Measurements from ENCODE around the gene NELFE.
"Not testable (repeated sequence)": the region's sequence is repeated elsewhere in the genome, so short reads cannot be mapped to it uniquely, and the experiment has no call there.

Gene NELFE

DNA sequence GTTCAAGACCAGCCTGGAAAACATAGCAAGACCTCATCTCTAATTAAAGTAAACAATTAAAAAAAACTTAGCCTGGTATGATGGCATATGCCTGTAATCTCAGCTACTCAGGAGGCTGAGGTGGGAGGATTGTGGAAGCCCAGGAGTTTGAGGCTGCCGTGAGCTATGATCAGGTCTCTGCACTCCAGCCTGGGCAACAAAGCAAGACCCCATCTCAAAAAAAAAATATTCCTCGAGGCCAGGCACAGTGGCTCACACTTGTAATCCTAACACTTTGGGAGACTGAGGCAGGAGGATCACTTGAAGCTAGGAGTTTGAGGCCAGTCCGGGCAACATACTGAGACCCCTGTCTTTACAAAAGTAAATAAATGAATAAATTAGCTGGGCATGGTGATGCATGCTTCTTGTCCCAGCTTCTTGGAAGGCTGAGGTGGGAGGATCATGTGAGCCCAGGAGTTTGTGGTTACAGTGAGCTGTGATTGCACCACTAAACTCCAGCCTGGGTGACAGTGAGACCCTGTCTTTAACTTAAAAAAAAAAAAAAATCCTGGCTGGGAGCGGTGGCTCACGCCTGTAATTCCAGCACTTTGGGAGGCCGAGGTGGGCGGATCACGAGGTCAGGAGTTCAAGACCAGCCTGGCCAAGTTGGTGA is 40.6 kb downstream of the NELFE start:
- no peak for DNase-seq (ENCODE audit: low spot score)

DNA sequence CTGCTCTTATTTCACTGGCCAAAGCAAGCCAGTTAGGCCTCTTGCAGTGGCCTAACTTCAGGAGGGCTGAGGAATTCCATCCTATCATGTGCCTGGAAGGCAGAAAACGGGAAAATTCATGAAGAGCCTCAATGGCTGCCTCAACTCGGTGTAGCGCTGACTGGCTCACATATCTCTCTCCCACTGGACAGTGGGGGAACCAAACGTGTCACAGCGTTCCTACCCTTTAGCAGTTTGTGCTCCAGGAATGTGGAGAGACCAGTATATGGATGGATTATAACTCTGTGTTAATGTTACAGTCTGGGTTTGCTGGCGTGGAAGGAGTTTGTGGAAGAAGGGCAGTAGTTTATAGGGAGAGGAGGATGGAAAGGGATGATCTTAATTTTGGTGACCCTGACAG is 43.0 kb downstream of the NELFE start:
- DNase-seq (ENCODE audit: low spot score) = no peak

DNA sequence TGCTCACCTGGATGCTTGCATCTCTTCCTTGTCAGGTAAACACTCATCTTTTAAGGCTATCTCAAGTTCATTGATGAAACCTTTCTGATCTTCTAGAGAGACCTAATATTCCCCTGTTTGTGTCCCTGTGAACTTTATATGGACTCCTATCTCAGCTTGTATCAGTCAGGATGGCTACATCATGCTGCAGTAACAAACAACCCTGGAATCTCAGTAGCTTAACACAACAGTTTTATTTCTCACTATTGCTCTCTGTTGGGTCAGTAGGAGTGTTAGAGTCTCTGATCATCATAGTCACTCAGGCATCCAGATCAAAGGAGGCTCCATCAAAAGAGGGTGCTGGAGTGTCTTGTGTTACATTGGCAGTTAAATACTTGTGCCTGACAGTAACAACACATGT is 43.4 kb downstream of the NELFE start:
- no peak for DNase-seq (ENCODE audit: low spot score)

DNA sequence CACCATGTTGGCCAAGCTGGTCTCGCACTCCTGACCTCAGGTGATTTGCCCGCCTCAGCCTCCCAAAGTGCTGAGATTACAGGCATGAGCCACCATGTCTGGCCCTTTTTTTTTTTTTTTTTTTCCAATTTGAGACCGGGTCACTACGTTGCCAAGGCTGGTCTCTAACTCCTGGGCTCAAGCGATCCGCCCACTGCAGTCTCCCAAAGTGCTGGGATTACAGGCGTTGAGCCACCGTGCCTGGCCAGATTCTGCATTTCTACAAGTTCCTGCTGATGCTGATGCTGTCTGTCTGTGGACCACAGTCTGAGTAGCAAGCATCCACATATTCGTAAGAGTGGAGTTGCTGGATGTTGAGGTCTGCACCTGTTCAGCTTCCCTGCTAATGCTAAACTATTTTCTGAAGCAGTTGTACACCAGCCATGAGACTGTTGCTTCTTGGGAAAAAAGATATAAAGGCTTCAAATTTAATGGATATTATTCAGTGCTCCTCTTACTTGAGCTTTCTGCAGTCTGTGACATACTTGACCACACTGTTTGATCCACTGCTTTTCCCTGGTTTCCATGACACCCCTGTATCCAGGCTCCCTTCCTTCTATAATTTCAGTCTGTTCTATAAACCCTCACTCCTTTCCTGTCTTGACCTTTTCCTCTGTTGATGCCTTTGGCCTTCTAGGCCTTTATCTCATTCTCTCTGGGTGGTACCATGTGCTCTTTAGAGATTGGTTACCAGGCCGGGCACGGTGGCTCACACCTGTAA is 46.8 kb downstream of the NELFE start:
- no peak for DNase-seq (ENCODE audit: low spot score)

DNA sequence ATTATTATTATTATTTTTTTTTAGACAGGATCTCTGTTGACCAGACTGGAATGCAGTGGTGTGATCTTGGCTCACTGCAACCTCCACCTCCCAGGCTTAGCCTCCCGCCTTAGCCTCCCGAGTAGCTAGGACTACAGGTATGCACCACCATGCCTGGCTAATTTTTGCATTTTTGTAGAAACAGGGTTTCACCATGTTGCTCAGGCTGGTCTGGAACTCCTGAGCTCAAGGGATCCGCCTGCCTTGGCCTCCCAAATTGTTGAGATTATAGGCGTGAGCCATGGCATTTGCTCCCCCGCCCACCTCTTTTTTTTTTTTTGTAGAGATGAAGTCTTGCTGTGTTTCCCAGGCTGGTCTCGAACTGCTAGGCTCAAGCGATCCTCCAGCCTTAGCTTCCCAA is 49.5 kb downstream of the NELFE start:
- DNase-seq (ENCODE audit: low spot score) = not testable (repeated sequence)

DNA sequence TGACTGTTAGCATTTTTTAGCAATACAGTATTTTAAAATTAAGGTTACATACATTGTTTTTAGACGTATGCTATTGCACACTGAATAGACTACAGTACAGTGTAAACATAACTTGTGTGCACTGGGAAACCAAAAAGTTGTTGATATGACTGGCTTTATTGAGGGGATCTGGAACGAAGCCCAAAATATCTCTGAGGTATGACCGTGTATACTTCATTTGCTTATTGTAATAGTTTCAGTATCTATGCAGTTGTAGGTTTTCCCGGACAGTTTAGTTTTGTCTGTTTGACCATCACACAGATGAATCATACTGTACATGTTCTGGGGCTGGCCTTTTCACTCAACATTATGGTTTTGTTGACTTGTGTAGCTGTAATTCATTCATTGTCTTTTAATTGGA is 50.0 kb downstream of the NELFE start:
- DNase-seq (ENCODE audit: low spot score) = no peak

DNA sequence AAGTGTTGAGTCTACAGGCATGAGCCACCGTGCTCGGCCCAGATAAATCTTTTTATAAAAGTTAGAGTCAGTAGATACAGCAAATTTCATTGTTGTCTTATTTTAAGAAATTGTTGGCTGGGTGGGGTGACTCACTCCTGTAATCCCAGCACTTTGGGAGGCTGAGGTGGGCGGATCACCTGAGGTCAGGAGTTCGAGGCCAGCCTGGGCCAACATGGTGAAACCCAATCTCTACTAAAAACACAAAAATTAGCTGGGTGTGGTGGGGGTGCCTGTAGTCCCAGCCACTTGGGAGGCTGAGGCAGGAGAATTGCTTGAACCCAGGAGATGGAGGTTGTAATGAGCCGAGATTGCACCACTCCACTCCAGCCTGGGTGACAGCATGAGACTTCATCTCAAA is 50.5 kb downstream of the NELFE start:
- not testable (repeated sequence) for DNase-seq (ENCODE audit: low spot score)

DNA sequence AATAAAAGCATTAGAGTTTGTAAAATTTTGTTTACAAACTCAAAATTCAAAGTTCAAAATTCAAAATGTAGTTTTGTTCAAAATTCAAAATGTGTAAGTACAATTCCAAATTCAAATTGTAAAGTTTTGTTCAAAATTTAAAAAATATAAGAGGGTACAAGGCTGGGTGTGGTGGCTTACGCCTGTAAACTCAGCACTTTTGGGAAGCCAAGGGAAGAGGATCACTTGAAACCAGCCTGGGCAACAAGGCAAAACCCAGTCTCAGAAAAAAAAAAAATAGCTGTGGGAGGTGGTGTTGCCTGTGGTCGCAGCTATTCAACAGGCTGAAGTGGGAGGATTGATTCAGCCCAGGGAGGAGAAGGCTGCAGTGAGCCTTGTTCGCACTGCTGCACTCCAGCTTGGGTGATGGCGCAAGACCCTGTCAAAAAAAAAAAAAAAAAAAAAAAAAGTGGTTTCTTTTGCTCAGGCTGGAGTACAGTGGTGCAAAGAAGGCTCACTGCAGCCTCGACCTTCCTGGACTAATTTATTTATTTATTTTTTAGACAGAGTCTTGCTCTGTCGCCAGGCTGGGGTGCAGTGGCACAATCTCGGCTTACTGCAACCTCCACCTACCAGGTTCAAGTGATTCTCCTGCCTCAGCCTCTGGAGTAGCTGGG is 51.5 kb downstream of the NELFE start:
- DNase-seq (ENCODE audit: low spot score) = no peak

DNA sequence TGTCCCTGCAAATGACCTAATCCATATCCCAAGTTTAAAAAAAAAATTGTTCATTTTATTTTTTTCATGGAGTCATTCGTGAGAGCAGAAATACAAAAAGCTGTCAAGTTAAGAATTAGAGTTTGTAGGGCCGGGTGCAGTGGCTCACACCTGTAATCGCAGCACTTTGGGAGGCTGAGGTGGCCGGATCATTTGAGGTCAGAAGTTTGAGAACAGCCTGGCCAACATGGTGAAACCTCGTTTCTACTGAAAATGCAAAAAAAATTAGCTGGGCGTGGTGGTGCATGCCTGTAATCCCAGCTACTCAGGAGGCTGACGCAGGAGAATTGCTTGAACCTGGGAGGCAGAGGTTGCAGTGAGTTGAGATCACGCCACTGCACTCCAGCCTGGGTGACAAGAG is 52.0 kb downstream of the NELFE start:
- not testable (repeated sequence) for DNase-seq (ENCODE audit: low spot score)

DNA sequence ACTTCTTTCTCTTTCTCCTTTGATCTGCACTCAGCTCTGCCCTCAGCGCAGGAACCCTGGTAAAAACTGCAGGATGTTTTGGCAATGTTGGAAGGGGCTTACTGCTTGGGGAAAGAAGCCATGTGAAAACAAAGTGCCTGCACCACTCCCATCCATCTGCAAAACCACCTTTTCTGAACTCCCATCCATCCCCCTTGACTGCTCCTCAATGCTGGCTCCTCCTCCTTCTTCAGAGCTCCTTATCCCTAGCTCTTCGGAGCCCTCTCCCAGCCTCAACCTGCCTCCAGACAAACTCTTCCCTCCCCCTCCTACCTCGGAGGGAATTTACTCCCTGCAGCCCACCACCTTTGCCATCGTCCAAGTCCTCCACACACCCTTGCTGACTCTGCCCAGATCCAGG is 52.6 kb downstream of the NELFE start:
- no peak for DNase-seq (ENCODE audit: low spot score)

DNA sequence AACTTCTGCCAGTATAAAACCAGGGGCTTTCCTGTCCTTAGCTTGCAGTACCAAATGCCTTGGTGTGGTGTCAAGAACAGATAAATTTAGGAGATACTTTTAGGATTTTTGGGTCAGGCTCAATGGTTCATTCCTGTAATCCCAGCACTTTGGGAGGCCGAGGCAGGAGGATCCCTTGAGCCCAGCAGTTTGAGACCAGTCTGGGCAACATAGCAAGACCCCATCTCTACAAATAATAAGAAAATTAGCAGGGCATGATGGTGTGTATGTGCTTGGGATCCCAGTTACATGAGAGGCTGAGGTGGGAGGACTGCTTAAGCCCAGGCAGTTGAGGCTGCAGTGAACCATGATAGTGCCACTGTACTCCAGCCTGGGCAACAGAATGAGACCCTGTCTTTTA is 53.7 kb downstream of the NELFE start:
- DNase-seq (ENCODE audit: low spot score) = no peak

DNA sequence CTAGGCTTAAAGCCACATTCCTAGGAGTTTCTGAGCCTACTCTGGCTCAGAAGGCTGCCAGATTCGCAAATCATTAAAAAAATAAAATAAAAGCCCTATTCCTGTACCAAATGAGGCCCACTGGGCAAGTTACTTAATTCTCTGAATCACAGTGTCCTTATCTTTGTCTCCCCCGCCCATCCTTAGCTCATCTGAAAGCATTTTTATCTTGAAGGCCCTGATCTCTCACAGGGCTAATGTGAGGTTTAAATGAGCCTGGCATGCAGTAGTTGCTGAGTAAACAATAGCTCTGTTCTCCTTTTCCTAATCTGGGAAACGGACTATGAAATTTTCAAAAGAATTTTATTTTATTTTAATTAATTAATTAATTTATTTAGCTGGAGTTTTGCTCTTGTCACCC is 54.8 kb downstream of the NELFE start:
- DNase-seq (ENCODE audit: low spot score) = no peak

Measured in left forelimb (tissue), 1 donor.